SU-DHL-6 (cell line): ENCODE data around the gene VWDE.

Experiments
- H2AFZ ChIP-seq: fragments of 200-600 bp; sonication (generic); 2 replicates; pipeline ENCODE4 v1.6.1; 2014; ENCODE audit warnings: low read depth, mild to moderate bottlenecking, moderate library complexity, mixed read lengths, antibody characterized with exemption, low read length; ENCODE audit not compliant: severe bottlenecking
- H3F3A ChIP-seq: fragments of 200-600 bp; shearing (Covaris generic); 2 replicates; pipeline ENCODE4 v1.6.0; 2016; ENCODE audit warnings: antibody characterized with exemption, mild to moderate bottlenecking; ENCODE audit not compliant: insufficient read depth
- H3K27ac ChIP-seq: fragments of 200-600 bp; sonication (generic); 2 replicates; pipeline ENCODE4 v1.5.1; 2016; ENCODE audit warnings: low read depth, mild to moderate bottlenecking, low read length, moderate library complexity, mixed read lengths
- H3K27me3 ChIP-seq: fragments of 200-600 bp; sonication (generic), shearing (Covaris generic); 2 replicates; pipeline ENCODE4 v1.6.0; 2014; ENCODE audit warnings: mild to moderate bottlenecking, low read length
- H3K36me3 ChIP-seq: fragments of 200-600 bp; sonication (generic); 2 replicates; pipeline ENCODE4 v1.6.1; 2014; ENCODE audit warnings: mild to moderate bottlenecking, low read length, mixed read lengths
- H3K4me2 ChIP-seq: fragments of 300-600, 200-600 bp; shearing (Covaris generic), sonication (generic); 2 replicates; pipeline ENCODE4 v1.6.0; 2014; ENCODE audit warnings: low read length, low read depth, mild to moderate bottlenecking; ENCODE audit not compliant: poor library complexity, severe bottlenecking
- H3K4me3 ChIP-seq: fragments of 200-600 bp; sonication (generic); 2 replicates; pipeline ENCODE4 v1.5.1; 2014; ENCODE audit warnings: antibody characterized with exemption, low read length, mild to moderate bottlenecking, mixed read lengths; ENCODE audit not compliant: insufficient read depth, poor library complexity, severe bottlenecking
- H3K79me2 ChIP-seq: fragments of 200-600 bp; sonication (generic); 2 replicates; pipeline ENCODE4 v1.6.1; 2014; ENCODE audit warnings: mild to moderate bottlenecking, low read length, moderate library complexity; ENCODE audit not compliant: insufficient read depth
- H3K9ac ChIP-seq: fragments of 200-600 bp; sonication (generic); 2 replicates; pipeline ENCODE4 v1.7.0; 2014; ENCODE audit warnings: mild to moderate bottlenecking, low read length
- H3K9me2 ChIP-seq: fragments of 200-600 bp; sonication (generic); replicated peaks from 2 replicates; pipeline ENCODE4 v1.6.1; 2014; ENCODE audit warnings: low read length; ENCODE audit not compliant: insufficient read depth
- H3K9me3 ChIP-seq: fragments of 200-600 bp; sonication (generic); 2 replicates; pipeline ENCODE4 v1.6.1; 2014; ENCODE audit warnings: low read length, mixed read lengths; ENCODE audit not compliant: insufficient read depth
- H4K20me1 ChIP-seq: fragments of 200-600 bp; sonication (generic); 2 replicates; pipeline ENCODE4 v1.6.1; 2014; ENCODE audit warnings: low read depth, mild to moderate bottlenecking, antibody characterized with exemption, low read length, moderate library complexity, mixed read lengths
- CTCF ChIP-seq: fragments of 200-600 bp; sonication (generic); IDR thresholded peaks from one replicate; pipeline ENCODE4 v1.5.1; 2017; ENCODE audit warnings: antibody characterized with exemption, mild to moderate bottlenecking, low read length, moderate library complexity; ENCODE audit not compliant: insufficient read depth, poor library complexity, severe bottlenecking
- EZH2phosphoT487 ChIP-seq: fragments of 200-600 bp; sonication (generic), shearing (Covaris generic); conservative IDR thresholded peaks from 2 replicates; pipeline ENCODE4 v1.6.1; 2018; ENCODE audit warnings: mild to moderate bottlenecking, antibody characterized with exemption, low read length, moderate library complexity, mixed read lengths

VWDE gene

GRCh38 chr7:12281038-12281437 is 122.6 kb downstream of the VWDE start:
- Histone ChIP-seq H3K4me3 (no peak overlapping the region), H3K27ac (no peak overlapping the region), H3F3A (no peaks in the 10 kb centered on the region)

More at GRCh38 chr7:12281038-12281437, 122.6 kb downstream of the VWDE start:
- no peaks in the 10 kb centered on the region for H3K27me3 ChIP-seq
- TF ChIP-seq CTCF (no peak), EZH2phosphoT487 (no peak)
- H4K20me1 ChIP-seq, result no peaks in the 10 kb centered on the region
- no peaks in the 10 kb centered on the region for H3K9me3 ChIP-seq
- no peaks in the 10 kb centered on the region for H3K36me3 ChIP-seq
- H3K79me2 ChIP-seq, result no peaks in the 10 kb centered on the region
- H3K9ac ChIP-seq, result no peak overlapping the region
- H3K4me2 ChIP-seq, result no peak overlapping the region
- H2AFZ ChIP-seq, result no peak overlapping the region
- no peaks in the 10 kb centered on the region for H3K9me2 ChIP-seq
